Astrocyte of the spinal cord (primary cell): ENCODE results near the gene ATP5MC2.

Source experiments
- DNase-seq: peaks from one replicate; pipeline ENCODE4 v3.0.0; 2011; ENCODE audit warnings: low read depth, low spot score
- H3K4me3 ChIP-seq: 2 replicates; pipeline ENCODE4 v1.5.1; 2011; ENCODE audit warnings: low read depth, mild to moderate bottlenecking, low read length, moderate library complexity
- CTCF ChIP-seq: IDR thresholded peaks from 2 replicates; pipeline ENCODE4 v1.5.1; 2012; ENCODE audit warnings: low read depth, mild to moderate bottlenecking, low read length, inconsistent platforms
- in situ Hi-C: cut with HindIII; loops from 2 replicates; pipeline ENCODE4 v1.10.0; 2017; ENCODE audit warnings: low sequenced_read_pairs

Gene ATP5MC2

GRCh38 chr12:53695152-53696145, 19.6 kb upstream of the ATP5MC2 start:
- peak; percentile 62 for DNase-seq
- peak; percentile 26 for TF ChIP-seq CTCF
- in situ Hi-C loops: no loop called here
- H3K4me3 ChIP-seq: peak overlapping the region; percentile 19

GRCh38 chr12:53694756-53695151, 18.9 kb upstream of the ATP5MC2 start:
- in situ Hi-C loops: no loop called here
- no peak overlapping the region for H3K4me3 ChIP-seq
- TF ChIP-seq CTCF: no peak
- DNase-seq: no peak

- no peak for TF ChIP-seq CTCF
- no peak overlapping the region for H3K4me3 ChIP-seq
- in situ Hi-C loops: no loop called here
- DNase-seq: no peak
Measured at GRCh38 chr12:53688134-53688533, 12.3 kb upstream of the ATP5MC2 start.

GRCh38 chr12:53686436-53686835, 10.6 kb upstream of the ATP5MC2 start:
- in situ Hi-C loops: no loop called here
- DNase-seq: no peak
- no peak for TF ChIP-seq CTCF
- H3K4me3 ChIP-seq: no peak overlapping the region

- H3K4me3 ChIP-seq: no peak overlapping the region
- no peak for TF ChIP-seq CTCF
- DNase-seq: no peak
- in situ Hi-C loops: no loop called here
Measured at GRCh38 chr12:53684654-53685220, 8.9 kb upstream of the ATP5MC2 start.

- in situ Hi-C loops: no loop called here
- no peak overlapping the region for H3K4me3 ChIP-seq
- DNase-seq: no peak
- TF ChIP-seq CTCF: no peak
Measured at GRCh38 chr12:53683983-53684382, 8.1 kb upstream of the ATP5MC2 start.
